Measurements from ENCODE around the gene NTM.

- no peak for TF ChIP-seq CTCF (IDR thresholded peaks at IDR 0.05)
- TF ChIP-seq POLR2AphosphoS5 (IDR thresholded peaks at IDR 0.05), result no peak
Measured at GRCh38 chr11:131838016-131838415, 467.6 kb downstream of the NTM start.

Data from breast epithelium (tissue), 3 donors.